GM12892 (cell line): Measurements from ENCODE around the gene NTN5.
"Not testable (repeated sequence)": the region's sequence is repeated elsewhere in the genome, so short reads cannot be mapped to it uniquely, and the experiment has no call there.

Experiments used
- DNase-seq: peaks from one replicate; pipeline ENCODE4 v3.0.0; 2011; ENCODE audit not compliant: insufficient read length
- FAIRE-seq: peaks from 2 replicates; lab custom pipeline; 2011; peaks lifted over from hg19 to GRCh38; lab: Jason Lieb, UNC
- POLR2A ChIP-seq: IDR thresholded peaks from 2 replicates; pipeline ENCODE4 v1.6.1; 2011; ENCODE audit warnings: low read depth, low read length, control low read depth
- POLR2AphosphoS5 ChIP-seq: IDR thresholded peaks from 2 replicates; pipeline ENCODE4 v1.6.1; 2011; ENCODE audit warnings: low read depth, low read length, control low read depth
- TAF1 ChIP-seq: IDR thresholded peaks from 2 replicates; pipeline ENCODE4 v1.6.1; 2011; ENCODE audit warnings: low read depth, mild to moderate bottlenecking, control low read depth, low read length, borderline replicate concordance

The NTN5 gene

DNA sequence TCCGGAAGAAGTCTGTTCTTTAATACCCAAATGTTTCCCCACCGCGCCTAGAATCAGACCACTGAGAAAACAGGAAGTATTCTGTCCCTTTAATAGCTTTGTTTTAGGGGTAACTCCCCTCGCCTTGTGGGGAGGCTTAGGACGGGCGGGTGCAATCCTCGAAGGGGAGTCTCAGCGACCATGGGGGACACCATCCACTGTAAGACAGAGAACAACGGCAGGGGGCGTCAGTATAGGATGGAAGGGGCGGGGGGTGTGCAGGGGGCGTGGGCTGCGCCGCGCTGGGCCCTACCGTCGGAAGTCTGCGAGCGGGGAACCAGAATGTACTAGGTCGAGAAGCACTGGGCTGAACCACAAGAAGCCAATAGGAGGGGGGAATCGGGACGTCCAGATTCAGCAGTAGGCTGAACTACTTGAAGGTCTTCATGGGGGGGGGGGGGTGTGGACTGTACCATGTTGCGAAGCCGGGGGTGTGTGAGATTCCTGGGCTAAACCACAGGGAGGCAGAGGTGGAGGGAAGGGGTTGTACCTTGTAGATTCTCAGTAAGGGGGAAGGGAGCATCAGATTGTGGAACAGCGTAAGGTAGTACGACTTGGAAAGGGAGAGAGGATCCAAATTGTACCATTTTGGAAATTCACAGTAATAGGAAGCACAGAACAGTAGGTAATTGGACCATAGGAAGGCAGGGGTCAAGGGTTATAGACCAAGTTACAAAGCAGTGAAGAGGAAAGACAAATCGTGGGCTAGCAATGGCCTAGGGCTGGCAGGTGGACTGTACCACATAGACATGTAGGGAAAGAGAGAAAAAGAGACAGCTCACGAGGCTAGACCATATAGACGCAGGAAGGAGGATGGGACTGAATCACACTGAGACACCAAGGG, 34.6 kb downstream of the NTN5 start:
- DNase-seq: peak; percentile 66
- TF ChIP-seq POLR2AphosphoS5 (no peak; the same call in none of the 2 replicates), TAF1 (peak; percentile 55; the same call in 1 of the 2 replicates), POLR2A (peak; percentile 66)
- peak; percentile 82 for FAIRE-seq

GRCh38 chr19:48637449-48637947, 35.3 kb downstream of the NTN5 start:
- DNase-seq (peak; percentile 94), FAIRE-seq (peak; percentile 96)
- no peak for TF ChIP-seq POLR2A
- no peak for TF ChIP-seq POLR2AphosphoS5
- TF ChIP-seq TAF1: no peak

- FAIRE-seq (no peak), DNase-seq (no peak)
- TF ChIP-seq TAF1: no peak
- TF ChIP-seq POLR2AphosphoS5: no peak
- TF ChIP-seq POLR2A: no peak
These were observed 35.9 kb downstream of the NTN5 start, which contains the start of gene DBP for GRCh38 chr19:48636859-48637448. TSS of gene DBP (minus strand) at chr19:48637379. CDS start at chr19:48636994, 385 bp downstream.

- DNase-seq (no peak), FAIRE-seq (no peak)
These were observed 36.6 kb downstream of the NTN5 start for GRCh38 chr19:48635966-48636858.

GRCh38 chr19:48635263-48635965, 37.4 kb downstream of the NTN5 start:
- DNase-seq (peak; percentile 80), FAIRE-seq (peak; percentile 92)
- no peak for TF ChIP-seq TAF1
- no peak for TF ChIP-seq POLR2A
- TF ChIP-seq POLR2AphosphoS5: no peak

More at GRCh38 chr19:48635966-48636858, 36.6 kb downstream of the NTN5 start:
- TF ChIP-seq POLR2A (no peak), TAF1 (no peak), POLR2AphosphoS5 (no peak)

DNA sequence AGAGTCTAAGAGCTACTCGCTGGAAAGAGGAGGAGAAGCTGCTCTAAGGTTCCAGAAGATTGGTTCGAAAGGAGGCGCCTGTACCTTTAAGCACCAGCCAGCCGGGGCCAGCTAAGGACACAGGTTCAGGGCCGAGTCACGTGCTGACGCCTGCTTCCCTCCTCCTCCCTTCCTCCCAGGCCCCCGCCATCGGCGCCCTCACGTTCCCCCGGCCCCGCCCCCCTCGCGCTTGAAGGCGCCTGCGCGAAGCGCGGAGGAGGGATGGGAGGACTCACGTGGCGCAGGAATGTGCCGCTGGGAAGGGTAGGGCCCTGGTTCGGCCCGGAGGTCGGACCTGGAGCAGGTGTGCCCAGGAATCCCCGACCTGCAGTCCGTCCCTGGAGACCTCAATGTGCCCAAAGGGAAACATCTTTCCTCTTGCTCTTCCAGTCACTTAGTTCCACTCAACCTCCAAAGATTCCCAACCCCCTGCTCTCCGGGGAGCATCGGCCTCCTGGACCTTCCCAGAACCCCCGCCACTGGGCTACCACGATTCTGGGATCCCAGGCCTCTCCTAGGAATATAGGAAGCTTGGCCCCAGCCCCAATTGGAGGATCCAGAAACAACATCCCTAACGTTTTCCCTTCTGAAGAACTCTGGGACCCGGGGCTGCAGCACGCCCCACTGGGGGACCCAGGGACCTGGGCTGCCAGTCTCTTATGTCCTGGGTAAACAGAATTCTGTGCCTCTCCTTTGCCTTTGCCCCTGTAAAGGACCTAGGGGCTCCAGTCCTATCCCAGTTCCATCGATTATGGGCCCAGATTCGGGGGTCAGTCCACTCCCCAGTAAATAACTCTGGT, 38.2 kb downstream of the NTN5 start:
- peak; percentile 83 for DNase-seq
- peak; percentile 78 for TF ChIP-seq POLR2AphosphoS5
- TF ChIP-seq POLR2A: peak; percentile 67; the same call in 1 of the 2 replicates
- TF ChIP-seq TAF1: 0 out of 2 replicates have a peak, but pooled peaks have one; percentile 20
- peak; percentile 99 for FAIRE-seq

DNA sequence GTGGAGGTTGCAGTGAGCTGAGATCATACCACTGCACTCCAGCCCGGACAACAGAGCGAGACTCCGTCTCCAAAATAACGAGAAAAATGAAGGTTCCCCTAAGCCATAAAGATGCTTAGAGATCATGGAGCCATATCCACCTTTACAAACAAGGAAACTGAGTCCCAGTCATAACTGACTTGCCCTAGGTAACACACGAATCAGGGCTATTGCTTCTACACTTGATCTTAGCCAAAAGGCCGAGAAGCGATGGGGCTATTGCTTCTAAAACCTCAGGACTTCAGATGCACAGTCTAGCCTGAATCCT, 38.8 kb downstream of the NTN5 start:
- no peak for FAIRE-seq
- TF ChIP-seq POLR2A: no peak
- DNase-seq: no peak

- FAIRE-seq: no peak
- TF ChIP-seq POLR2AphosphoS5 (no peak), TAF1 (no peak), POLR2A (no peak)
These were observed 39.4 kb downstream of the NTN5 start for GRCh38 chr19:48633148-48634035.

DNA sequence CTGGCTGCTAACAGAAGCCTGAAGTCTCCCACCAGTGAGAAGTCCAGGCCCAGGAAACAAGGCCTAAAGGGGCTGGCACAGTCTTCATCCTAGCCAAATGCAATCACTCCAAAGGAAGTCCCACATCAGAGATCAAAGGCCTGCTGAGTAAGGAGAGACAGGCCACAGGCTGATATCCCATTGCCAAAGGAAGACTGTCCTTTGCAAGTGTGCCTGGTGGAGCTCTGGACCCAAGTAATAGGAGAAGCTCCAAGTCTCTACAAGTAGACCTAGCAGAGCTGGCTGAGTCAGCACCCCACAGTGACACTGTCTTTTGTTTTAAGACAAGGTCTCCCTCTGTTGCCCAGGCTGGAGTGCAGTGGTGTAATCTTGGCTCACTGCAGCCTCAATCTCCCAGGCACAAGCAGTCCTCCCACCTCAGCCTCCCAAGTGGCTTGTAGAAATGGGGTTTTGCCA, 40.1 kb downstream of the NTN5 start:
- DNase-seq (no peak), FAIRE-seq (no peak)
- TF ChIP-seq POLR2A: no peak
- no peak for TF ChIP-seq TAF1
- no peak for TF ChIP-seq POLR2AphosphoS5

More at GRCh38 chr19:48633148-48634035, 39.4 kb downstream of the NTN5 start:
- DNase-seq: no peak

DNA sequence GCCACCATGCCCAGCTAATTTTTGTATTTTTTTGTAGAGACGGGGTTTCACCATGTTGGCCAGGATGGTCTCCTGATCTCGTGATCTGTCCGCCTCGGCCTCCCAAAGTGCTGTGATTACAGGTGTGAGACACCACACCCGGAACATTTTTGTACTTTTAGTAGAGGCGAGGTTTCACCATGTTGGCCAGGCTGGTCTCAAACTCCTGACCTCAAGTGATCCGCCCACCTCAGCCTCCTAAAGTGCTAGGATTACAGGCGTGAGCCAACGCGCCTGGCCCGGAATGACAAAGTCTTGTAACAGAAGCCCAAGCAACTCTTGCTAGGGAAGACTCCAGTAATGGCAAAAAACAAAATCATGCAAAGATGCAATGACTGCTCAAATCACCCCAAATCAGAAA, 40.5 kb downstream of the NTN5 start:
- not testable (repeated sequence) for FAIRE-seq

More for the DNA sequence above, 40.5 kb downstream of the NTN5 start:
- not testable (repeated sequence) for DNase-seq
